NCI-H1105 treated with DMSO at 0.1 percent for 48 hours (cell line): ENCODE data around the gene RNF220.

ENCODE experiments used
- DNase-seq: peaks from one replicate; lab custom pipeline; 2025; lab: John Stamatoyannopoulos, UW

RNF220 gene

DNA sequence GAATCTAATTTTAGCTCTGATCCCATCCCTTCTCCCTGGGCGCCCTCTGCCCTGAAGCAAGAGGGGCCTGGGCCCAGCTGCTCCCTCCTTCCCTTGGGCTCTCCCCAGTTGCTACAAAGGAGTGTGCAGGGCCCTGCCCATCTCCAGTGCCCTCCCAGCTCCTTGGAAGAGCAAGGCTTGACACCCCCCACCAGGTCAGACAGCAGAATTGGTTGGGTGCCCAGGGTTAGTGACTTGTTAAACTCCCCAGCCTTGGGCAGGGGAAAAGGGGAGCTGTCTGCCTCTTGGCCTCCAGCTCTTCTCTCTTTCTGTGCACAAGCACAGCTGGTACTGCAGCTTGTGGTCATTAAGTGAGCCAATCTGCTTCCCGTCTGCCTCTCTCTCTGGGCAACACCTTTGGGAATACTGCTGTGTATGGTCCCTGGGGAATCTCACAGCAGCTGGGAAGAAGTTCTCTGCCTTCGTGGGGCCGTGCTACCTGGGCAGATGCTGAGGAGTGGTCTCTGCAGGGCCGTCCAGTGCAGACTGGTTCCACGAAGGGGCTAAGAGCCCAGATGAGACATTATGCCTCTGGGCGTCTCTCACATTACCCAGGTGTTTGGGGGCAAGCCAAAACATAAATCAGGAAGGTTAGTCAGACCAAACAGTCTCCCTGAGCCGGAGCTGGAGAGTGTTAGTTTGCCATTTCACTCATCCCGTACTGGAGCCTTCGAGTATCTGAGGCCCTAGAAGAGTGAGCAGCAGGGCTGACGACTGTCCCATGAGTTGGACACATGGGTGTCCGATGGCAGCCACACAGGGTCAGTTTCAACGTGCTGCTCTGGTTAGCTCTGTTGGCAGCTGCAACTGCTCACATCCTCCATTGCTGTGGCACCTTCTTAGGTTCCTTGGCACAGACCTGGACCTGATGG lies 231.9 kb downstream of the RNF220 start:
- DNase-seq, result peak; percentile 35

DNA sequence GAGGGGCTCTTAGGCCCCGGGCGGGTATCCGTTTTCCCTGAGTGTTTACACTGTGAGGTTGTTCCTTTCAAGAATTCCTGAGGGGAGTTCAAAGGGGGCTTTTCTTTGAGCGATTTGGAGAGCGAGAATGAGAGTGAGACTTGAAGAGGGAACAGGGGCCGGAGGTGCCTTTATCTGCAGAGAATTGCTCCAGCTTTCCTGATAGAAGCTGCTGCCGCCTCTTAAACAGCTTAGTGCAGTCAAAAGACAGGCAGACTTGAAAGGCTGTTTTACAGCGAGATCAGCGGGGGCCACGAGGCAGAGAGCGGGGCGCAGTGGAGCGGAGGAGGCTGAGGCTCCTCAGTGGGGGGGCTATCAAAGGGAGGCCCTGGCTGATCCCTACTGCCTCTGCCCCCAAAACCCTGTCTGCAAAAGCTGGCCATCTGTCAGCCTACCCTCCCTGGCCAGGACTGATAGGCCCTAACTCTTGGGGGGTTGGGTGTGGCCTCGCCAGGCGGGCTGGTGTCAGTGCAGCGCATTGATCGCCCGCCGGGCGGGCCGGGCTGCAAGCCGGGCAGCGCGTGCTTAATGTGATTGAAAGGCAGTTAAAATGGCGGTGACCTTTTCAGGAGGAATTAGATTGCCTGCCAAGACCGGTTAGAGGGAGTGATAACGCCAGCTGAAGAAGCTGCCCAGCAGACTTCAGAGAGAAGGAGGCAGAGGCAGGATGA lies 232.8 kb downstream of the RNF220 start:
- DNase-seq, result no peak

DNA sequence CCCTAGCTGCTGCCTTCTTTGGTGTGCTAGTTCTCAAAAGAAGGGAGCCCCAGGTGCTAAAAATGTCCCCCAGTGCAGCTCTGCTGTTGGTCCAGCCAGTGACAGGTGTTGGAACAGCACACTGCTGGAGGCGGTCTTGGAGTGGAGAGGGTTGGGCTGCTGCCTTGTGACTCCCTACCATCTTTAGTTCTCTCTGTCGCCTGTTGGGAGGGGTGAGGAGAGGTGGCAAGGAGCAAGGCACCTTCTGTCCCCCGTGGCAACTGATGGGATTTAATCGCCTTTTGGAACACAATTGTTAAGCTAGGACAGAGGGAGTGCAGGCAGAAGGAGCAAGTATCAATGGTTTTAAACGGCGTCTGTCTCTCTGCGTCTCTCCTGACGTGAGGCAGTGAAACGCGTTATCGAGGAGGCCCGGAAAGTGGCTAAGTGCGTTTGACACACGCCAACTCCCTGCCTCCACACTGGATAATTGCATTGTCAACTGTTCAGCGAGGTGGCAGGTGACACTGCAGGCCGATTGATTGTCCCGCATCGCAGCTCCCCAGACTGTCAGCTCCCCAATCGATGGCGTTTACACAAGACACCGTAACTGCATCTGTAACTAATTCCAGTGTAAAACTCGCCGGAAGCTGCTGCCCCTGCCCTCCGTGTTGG lies 235.3 kb downstream of the RNF220 start:
- DNase-seq, result peak; percentile 58

DNA sequence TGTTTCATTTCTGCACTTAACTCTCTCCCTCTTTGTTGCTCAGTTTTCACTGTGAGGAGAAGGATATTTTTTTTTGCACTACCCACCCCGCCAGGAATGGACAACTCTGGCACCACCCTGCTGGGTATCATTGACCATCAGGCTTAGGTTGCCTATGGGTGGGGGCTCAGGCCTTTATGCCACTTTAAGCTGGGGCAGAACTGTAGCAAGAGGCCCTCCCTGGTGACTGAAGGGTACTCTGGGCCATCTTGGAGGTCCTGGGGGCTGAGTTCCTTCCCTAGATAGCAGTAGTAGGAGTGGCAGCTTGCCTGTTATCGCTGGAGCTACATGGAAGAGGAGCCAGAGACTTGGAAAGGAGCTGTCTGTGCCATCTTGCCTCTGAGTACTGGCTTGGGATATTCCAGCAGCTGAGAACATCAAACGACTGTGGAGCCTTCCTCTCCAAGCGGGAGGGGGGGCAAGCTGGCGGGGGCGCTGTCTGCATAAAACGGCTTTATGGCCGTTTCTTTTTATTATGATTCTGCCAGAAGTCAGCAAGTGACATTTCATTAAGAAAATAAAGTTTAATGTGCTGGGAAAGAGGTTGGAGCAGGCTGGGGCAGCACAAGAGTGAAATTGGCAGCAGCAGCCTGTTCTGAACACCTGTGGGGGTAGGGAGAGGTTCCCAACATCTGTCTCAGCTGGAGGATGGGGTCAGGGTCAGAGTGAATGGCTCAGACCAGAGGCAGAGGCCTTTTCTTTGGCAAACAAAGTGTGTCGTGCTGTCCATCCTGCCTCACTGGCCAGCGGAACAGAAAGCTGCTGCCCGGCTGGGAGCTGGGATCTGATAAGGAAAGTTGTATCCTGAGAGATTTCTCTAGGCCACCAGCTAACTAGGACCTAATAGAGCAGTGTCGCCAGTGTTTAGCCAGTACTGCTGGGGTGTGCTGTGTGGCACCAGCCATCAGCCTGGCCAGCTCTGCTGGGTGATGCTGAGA lies 236.4 kb downstream of the RNF220 start:
- no peak for DNase-seq

DNA sequence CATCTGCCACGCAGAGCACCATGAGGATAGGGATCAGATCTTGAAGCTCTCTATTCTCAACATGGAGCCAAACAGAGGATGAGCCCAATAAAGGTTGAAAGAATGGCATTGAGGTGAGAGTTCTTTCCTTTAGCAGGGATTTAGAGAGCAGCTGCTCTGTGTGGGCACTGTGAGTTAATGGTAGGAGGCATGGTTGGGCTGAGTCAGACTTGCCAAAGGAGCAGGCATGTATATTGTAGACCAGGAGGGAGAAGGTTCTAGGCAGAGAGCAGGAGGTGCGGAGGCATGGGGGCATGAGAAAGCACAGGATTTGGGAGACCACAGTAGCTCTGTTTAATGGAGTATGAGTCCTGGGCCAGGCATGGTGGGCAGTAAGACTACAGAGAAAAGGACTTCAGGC lies 237.2 kb downstream of the RNF220 start:
- DNase-seq, result no peak

DNA sequence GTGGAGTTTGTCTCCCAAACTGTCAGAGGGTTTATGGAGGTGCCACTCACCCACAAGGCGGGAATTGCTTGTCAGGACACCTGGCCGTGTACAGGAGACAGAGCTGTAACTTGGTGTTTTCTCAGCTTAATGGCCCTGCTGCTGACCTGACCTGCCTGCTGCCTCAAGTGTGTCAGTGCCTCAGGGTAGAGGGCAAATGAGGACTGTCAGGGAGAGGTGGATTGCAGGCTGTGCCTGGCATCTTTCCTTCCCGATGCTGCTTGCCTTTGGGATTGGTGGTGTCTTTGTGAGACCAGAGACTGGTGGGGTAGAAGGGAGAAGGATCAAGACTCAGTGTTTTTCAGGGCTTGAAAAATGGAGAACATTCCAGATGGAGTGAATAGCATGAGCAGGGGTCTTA lies 237.9 kb downstream of the RNF220 start:
- DNase-seq, result no peak

DNA sequence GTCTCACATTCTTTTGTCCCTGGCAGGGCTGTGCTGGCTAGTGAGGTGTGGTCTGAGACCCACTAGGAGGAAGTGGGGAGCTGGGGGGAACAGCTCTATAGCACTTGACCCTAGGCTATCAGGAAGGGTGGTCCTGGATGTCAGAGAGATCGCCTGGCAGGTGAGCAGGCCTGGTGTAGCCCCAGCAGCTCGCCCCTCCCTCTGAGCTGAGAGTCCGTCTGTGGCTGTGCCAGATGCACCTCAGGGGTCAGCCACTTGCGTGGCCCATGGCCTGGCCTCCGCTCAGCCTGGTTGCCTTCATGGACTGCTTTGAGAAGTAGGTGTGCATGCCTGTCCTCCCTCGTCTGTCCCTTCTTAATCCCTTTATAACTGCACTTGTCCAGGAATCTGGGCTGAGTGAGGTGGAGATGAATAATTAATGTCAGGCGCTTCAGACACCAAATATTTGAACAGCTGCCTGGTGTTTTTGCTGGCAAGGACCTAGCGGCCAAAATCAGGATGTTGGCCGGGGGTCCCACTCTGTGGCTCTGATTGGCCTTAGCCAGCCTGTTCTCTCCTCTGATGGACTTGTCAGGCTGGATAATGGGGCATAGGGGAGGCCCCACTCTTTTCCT lies 238.8 kb downstream of the RNF220 start:
- no peak for DNase-seq

DNA sequence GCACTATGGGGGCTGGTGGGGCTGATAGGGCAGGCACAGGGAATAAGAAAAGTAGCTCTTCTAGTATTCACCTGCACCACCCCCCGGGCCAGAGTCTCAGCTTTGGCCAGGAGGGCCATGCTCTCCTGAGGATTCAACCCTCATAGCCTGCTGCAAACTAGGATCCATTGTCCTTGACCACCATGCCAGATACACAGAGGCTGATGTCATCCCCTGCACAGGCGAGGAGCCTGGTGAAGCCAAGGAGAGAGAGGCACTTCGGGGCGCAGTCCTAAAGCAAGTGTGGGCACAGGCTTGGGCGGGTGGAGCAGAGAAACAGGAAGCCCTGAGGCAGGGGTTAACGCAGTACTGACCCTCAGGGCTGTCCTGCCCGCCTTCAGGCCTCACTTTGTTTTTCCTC lies 239.8 kb downstream of the RNF220 start:
- DNase-seq, result no peak

DNA sequence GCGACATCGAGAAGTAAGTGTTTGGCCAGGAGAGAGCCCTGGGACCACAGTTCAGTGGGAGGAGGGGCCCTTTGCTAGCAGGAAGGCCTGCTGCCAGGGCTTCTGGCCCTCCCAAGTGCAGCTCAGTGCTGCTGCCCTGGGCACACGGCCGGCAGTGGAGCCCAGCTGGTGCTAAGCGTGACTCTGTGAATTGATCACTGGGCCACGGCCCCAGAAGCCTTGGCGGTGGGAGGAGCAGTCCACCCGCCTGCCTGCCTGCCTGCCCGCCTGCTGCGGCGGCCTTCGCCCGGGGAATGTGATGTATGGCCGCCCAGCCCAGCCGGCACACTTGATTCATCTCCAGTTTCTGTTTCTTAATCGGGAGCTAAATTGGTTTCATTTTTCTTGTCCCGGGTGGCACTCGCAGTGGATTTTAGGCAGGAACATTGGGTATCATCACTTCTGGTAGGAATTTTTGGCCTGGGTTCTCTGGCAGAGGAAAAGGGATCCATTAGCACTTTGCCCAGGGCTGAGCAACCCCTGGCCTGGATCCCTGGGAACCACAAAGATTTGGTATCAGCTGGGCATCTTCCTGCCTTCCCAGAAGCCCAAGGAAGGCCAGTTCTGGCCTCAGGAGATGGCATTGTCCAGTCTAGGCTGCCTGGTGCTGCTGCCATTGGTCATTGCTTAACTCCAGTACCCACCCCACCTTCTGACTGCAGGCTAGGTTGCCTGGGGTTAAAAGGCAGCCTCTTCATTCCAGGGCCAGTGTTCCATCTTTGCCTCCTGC lies 240.6 kb downstream of the RNF220 start:
- no peak for DNase-seq

DNA sequence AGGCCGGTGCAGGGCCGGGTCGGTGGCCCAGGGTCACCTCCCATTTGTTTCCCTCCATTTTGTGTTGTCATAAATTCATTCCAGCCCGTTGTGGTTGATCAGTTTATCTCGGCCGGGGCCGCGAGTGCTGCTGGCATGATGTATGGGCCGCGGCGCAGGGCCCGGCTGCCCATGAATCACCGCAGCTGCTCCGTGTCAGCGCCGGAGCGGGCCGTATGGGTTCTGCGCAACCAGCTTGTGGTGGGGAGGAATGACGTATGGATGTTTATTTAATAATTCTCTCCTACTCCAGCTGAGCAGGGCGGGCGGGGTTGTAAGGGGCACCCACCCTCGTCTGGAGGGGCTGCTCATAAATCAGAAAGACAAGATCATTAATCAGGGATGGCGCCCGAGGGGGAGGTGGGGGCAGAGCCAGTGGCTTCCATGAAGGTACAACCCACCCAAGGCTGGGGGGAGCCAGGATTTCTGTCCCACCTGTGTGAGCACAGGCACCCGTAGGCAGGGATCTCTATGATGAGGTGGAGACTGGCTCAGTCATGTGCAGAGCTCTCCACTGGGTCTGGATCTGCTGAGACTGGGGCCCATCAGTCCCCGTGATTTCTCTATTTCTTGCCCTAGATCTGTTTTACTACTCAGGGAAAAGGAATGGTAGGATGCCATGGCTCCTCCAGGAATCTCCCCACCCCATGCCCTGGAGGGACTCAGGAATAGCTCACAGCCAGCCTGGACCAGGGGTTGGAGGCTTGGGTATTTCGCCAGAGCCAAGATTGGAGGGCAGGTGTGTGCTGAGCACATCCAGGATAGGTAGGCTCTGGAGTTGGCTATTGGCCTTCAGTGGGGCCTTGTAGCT lies 241.4 kb downstream of the RNF220 start:
- DNase-seq, result no peak

DNA sequence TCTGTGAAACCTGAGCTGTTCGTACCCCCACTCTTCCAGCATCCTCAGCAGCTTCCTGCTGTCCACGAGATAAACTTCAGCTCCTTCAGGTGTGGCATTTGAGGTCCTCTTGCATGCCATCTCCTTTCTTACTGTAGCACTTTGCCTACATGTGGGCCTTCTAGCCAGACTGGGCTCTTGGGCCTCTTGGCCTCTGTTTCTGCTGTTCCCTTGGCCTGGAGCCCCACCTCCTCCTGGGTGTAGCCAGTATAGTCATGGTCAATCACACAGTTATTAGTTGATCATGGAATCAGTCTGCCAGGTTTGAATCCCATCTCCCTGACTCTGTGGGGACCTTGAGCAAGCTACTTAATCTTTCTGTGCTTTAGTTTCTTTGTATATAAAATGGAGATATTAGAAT lies 242.8 kb downstream of the RNF220 start:
- no peak for DNase-seq

DNA sequence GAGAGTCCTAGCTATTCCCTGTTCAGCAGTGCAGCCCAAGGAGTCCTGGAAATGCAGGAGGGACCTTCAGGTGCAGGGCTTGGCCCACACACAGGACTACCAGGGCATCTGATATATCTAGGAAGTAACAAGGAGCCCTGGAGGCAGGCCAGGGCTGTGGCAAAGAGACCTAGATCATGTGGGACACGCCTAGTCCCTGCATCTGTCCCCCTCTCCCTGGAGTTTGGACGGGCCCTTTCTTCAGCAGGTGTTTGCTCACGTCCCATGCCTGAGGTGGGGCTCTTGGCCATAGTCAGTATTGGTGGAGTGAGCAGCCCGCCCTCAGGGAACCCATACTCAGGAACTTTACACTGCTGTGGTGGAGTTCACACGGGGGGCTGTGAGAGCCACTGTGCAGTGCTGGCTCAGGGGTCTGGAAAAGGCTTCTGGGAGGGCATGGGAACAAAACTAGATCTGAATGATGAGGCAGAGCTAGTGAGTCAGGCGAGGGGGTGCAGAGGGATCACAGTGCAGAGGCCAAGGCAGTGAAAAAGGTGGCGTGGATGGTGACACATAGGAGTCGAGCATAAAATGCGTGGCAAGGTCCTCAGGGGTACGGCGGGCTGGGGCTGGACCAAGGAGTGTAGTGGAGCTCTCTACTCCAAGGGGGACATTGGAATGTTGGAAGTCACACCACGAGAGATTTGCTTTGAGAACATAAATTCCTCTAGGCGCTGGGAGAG lies 243.6 kb downstream of the RNF220 start:
- DNase-seq, result no peak

DNA sequence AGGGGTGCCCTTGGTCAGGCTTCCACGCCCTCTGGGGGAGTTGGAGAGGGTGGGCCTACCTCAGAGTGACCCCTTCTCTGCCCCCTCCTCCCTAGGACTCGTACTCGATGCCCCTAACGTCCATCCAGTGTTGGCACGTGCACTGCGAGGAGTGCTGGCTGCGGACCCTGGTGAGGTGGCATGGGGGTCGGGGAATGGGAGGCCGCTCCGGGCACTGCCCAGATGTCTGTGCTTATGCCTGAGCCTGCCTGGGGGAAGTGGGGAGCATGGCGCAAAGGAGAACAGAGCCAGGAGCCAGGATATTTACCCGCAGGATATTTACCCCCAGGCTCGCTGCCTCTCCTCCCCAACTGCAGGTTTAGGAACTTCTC lies 244.7 kb downstream of the RNF220 start:
- no peak for DNase-seq

DNA sequence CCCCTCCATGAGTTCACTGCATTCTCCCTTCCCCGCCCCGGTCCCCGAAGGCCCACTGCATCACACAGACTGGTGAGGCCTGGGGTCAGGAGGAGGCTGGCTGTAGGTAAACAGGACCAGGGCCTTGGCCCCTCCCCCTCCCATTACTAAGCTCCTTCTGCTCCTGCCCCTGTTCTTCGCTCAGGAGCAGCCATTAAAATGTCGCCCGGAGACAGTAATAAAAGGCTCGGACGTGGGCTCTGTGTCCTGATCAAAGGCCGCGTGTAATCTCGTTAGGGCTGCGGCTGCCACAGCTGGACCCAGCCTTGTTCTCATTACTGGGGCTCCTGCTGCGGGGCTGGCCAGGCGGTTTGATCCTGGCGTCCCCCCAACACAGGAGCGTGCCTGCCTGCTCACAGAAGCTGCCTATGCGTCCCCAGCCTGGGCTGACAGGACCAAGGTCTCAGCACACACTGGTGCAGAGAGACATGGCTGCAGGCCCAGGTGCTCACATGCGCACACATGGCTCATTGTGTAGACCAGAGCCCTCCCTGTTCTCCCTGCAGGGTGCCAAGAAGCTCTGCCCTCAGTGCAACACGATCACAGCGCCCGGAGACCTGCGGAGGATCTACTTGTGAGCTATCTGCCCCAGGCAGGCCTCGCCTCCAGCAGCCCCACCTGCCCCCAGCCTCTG lies 245.2 kb downstream of the RNF220 start:
- DNase-seq, result no peak

DNA sequence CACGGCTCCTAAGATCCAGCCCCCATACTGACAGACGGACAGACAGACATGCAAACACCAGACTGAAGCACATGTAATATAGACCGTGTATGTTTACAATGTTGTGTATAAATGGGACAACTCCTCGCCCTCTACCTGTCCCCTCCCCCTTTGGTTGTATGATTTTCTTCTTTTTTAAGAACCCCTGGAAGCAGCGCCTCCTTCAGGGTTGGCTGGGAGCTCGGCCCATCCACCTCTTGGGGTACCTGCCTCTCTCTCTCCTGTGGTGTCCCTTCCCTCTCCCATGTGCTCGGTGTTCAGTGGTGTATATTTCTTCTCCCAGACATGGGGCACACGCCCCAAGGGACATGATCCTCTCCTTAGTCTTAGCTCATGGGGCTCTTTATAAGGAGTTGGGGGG lies 246.0 kb downstream of the RNF220 start:
- DNase-seq, result no peak

DNA sequence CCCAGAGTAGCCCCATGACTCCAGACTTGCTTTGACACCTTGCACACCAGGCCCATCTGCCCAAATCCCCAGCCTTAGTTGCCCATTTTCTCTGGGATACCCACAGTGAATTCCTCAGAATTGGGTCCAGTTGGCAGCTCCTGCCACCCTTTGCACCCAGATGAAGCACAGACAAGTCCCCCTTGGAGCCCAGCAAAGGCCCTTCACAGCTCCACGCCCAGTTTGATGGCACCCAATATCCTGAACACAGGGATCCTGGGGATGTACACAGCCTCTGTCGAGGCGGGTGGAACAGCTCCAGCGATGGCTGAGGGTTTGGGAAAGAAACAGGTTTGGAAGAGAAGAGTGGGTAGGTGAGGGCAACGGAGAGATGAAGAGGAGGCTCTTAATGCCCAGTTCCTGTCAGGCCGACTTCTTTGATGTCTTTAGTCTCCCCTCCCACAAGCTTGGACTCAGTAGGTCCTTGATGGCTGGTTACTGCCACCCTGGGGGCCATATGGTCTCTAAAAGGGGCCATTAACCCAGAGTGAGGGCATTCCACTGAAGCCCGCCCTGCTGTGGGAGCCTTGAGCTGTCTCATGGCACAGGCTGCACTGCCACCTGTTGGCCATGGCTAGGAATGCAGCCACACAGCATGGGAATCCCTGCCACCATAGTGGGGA lies 247.5 kb downstream of the RNF220 start:
- peak; percentile 53 for DNase-seq

DNA sequence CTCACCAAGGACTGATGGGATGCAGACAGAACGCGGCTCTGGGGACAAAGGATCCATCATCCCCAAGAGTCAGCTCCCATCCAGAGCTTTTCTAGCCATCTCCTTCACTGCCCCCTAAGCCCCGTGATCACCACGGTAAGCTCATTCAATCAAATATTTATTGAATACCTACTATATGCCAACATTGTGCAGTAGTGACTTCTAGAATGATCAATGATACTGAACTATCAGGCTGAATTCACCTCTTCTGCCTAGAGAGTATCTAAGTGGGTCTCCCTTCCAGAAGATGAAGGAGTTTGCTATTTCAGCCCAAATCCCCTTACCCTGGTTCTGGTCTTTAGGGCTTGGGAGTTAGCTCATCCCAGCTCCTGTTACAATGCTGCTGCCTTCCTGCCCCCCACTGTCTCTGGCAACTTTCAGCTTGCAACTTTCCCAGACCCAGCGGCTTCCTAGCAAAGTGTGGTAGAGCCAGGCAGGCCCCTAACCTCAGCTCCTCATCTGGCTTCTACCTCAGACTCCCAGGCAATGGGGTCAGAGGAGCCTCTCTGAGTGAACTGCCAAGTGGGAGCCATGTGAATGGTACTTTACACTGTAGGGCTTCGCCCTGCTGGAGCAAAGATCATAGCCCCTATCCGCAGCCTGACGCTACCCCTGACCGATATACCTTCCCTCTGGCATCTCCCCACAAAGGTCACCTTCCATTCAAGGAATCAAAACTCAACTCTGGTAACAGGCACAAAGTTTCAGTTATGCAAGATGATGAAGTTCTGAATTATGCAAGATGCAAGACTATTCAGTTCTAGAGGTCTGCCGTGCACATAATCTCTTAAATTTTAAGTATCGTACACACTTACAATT lies 248.3 kb downstream of the RNF220 start:
- no peak for DNase-seq
